Right atrium auricular region (tissue), 2 donors: ENCODE measurements around the gene B3GNT4. TPM values are rescaled to one million over a fixed set of nuclear protein-coding genes. Genes with fewer than 3 reads are reported as not detected.

Source experiments
- DNase-seq: peaks from one replicate; pipeline ENCODE4 v3.0.0-alpha.2; 2019; ENCODE audit warnings: low spot score
- H3K27ac ChIP-seq, 2 donors: fragments of 200-600 bp; sonication (generic); 1 replicate in 1 of 2; 2 replicates in 1 of 2; pipeline ENCODE4 v1.5.1; 2016 to 2019
- H3K27me3 ChIP-seq, 2 donors: fragments of 200-600 bp; sonication (generic); one replicate each; pipeline versions ENCODE4 v1.5.1 to v1.6.0; 2017 to 2019
- H3K36me3 ChIP-seq: fragments of 200-600 bp; sonication (generic); one replicate; pipeline ENCODE4 v1.5.1; 2016
- H3K4me1 ChIP-seq, 2 donors: fragments of 200-600 bp; sonication (generic); one replicate each; pipeline versions ENCODE4 v1.5.1 to v1.6.0; 2017 to 2019
- H3K4me3 ChIP-seq, 2 donors: fragments of 200-600 bp; sonication (generic); 1 replicate in 1 of 2; 2 replicates in 1 of 2; pipeline ENCODE4 v1.5.1; 2017 to 2019; ENCODE audit warnings: mild to moderate bottlenecking in 1 of 2, moderate library complexity in 1 of 2
- H3K9me3 ChIP-seq, 2 donors: fragments of 200-600 bp; sonication (generic); one replicate each; pipeline ENCODE4 v1.5.1; 2019
- total RNA-seq, 2 donors: library from RNA; depleted of rRNA; stranded (reverse); fragments of >200 nt; gene quantifications; one replicate each; pipeline ENCODE4 v1.1.0, GENCODE V29; 2016
- TF ChIP-seq, protein P1 (sequence below), 2 donors: fragments of 200-600 bp; sonication (generic); IDR thresholded peaks; one replicate each; pipeline ENCODE4 v1.5.1; 2019; ENCODE audit warnings: antibody characterized with exemption in 2 of 2

The B3GNT4 gene
- total RNA-seq, 2 donors from 2014 or later = not detected

DNA sequence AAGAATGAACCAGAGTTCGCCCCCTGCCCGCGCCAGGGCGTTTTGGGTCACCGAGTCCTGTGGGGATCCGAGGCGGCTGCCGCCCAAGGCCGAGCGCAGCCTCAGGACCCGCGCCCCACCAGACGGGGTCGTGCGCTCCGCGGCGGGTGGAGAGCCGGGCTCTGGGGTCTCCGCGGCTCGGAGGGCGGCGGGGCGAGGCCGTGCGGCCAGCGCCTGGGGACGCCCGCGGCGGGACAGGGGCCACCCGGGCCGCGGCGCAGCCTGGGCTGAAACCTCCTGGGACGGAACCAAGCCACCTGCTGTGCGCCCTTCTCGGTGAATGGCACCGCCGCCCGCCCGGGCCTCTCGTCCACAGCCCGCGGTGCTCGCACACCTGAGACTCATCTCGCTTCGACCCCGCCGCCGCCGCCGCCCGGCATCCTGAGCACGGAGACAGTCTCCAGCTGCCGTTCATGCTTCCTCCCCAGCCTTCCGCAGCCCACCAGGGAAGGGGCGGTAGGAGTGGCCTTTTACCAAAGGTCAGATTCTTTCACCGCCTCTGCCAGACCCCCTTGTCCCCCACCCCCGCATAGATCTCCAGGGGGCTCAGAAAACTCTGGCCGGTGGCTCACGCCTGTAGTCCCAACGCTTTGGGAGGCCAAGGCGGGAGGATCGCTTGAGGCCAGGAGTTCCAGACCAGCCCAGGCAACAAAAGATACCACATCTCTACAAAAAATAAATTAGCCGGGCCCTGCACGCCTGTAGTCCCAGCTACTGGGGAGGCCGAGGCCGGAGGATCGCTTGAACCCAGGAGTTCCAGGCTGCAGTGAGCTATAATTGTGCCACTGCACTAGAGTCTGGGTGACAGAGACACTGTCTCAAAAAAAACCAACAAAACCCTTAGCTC, 901 bp downstream of the B3GNT4 start:
- no peaks in the 10 kb centered on the region for H3K9me3 ChIP-seq
- no peak for DNase-seq
- TF ChIP-seq, protein P1, sequence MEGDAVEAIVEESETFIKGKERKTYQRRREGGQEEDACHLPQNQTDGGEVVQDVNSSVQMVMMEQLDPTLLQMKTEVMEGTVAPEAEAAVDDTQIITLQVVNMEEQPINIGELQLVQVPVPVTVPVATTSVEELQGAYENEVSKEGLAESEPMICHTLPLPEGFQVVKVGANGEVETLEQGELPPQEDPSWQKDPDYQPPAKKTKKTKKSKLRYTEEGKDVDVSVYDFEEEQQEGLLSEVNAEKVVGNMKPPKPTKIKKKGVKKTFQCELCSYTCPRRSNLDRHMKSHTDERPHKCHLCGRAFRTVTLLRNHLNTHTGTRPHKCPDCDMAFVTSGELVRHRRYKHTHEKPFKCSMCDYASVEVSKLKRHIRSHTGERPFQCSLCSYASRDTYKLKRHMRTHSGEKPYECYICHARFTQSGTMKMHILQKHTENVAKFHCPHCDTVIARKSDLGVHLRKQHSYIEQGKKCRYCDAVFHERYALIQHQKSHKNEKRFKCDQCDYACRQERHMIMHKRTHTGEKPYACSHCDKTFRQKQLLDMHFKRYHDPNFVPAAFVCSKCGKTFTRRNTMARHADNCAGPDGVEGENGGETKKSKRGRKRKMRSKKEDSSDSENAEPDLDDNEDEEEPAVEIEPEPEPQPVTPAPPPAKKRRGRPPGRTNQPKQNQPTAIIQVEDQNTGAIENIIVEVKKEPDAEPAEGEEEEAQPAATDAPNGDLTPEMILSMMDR (IDR thresholded peaks at IDR 0.05) = no peak
- H3K27ac ChIP-seq = no peak overlapping the region
- peaks cover 0 to 23% of the 10 kb centered on the region in 2 donors for H3K27me3 ChIP-seq
- H3K4me3 ChIP-seq = peak overlapping the region; percentile 43 to 64
- peaks cover 27% of the 10 kb centered on the region for H3K36me3 ChIP-seq
- peaks cover 0 to 20% of the 10 kb centered on the region in 2 donors for H3K4me1 ChIP-seq

DNA sequence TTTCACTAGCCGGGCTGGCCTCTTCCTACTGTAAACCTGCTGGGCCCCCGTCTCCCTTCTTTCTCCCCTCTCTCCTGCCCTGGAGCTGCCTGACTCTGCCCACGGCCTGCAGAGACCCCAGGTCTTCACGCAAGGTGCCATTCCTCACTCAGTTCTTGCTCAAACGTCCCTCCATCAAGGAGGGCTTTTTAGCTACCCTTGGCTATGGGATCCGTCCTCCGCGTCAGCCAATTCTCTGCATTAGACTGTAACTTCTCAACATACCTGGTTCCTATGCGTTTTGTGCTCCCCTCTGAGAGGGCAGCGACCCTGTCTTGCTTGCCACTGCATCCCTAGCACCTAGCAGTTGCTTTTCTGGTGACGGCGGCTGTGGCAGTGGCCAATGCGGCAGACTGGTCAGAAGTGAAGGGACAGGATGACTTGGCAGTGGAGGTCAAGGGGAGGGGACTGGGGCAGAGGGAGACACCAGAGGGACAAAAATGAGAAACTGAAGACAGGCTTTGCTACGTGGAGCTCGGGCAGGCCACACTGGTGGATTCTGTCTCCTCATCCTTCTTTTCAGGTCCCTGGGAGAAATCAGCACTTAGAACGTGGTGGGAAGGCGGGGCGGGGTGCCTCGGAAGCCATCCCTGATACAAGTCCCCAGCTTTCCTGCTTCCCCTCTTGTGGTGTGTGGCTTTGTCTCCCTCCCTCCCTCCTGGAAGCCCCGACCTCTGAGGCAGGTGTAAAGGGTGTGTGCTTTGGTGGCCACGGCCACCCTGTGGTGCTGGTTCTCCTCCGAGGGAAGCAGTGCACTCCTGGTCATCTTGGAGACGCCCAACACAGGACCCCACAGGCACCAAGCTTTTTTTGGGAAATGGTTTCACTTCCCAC, 1.8 kb downstream of the B3GNT4 start:
- Histone ChIP-seq H3K4me3 (no peak overlapping the region), H3K27me3 (peaks cover 0 to 23% of the 10 kb centered on the region in 2 donors), H3K36me3 (peaks cover 33% of the 10 kb centered on the region), H3K4me1 (peaks cover 0 to 20% of the 10 kb centered on the region in 2 donors), H3K9me3 (no peaks in the 10 kb centered on the region), H3K27ac (no peak overlapping the region)
- DNase-seq = no peak
- TF ChIP-seq, protein P1 (IDR thresholded peaks at IDR 0.05) = no peak

- Histone ChIP-seq H3K27ac (no peak overlapping the region), H3K9me3 (no peaks in the 10 kb centered on the region), H3K27me3 (peaks cover 0 to 23% of the 10 kb centered on the region in 2 donors), H3K4me1 (peaks cover 0 to 20% of the 10 kb centered on the region in 2 donors), H3K36me3 (peaks cover 42% of the 10 kb centered on the region), H3K4me3 (no peak overlapping the region)
- TF ChIP-seq, protein P1 (IDR thresholded peaks at IDR 0.05) = no peak
- DNase-seq = no peak
These were observed 2.8 kb downstream of the B3GNT4 start for GRCh38 chr12:122206111-122206881.

- Histone ChIP-seq H3K27ac (no peak overlapping the region), H3K27me3 (peaks cover 0 to 23% of the 10 kb centered on the region in 2 donors), H3K9me3 (no peaks in the 10 kb centered on the region), H3K4me3 (no peak overlapping the region), H3K36me3 (peaks cover 49% of the 10 kb centered on the region), H3K4me1 (peaks cover 0 to 20% of the 10 kb centered on the region in 2 donors)
- no peak for DNase-seq
- TF ChIP-seq, protein P1 (IDR thresholded peaks at IDR 0.05) = no peak
These were observed 3.5 kb downstream of the B3GNT4 start for GRCh38 chr12:122206976-122207375.

DNA sequence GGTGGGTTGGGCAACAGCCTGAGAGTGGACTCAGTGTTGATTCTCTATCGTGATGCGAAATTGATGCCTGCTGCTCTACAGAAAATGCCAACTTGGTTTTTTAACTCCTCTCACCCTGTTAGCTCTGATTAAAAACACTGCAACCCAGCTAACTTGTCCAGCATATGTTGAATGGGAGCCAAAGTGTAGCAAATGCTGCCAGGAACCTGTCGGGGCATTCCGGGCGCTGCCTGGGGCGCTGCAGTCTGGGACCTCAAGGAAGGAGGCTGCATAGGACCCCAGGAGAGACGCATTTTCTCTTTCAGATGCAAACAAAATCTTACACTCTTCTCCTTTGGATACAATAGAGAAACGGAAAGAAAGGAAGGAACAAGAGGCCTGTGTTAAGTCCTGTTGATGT, 3.9 kb downstream of the B3GNT4 start:
- Histone ChIP-seq H3K27me3 (peaks cover 0 to 23% of the 10 kb centered on the region in 2 donors), H3K27ac (no peak overlapping the region), H3K4me3 (no peak overlapping the region), H3K9me3 (no peaks in the 10 kb centered on the region), H3K36me3 (peaks cover 53% of the 10 kb centered on the region), H3K4me1 (peaks cover 0 to 20% of the 10 kb centered on the region in 2 donors)
- TF ChIP-seq, protein P1 (IDR thresholded peaks at IDR 0.05) = no peak
- no peak for DNase-seq
